Fibroblast of upper back skin (primary cell): ENCODE data around the gene LRCH1.
"Not testable (repeated sequence)": the region's sequence is repeated elsewhere in the genome, so short reads cannot be mapped to it uniquely, and the experiment has no call there.

Experiments
- DNase-seq: peaks from one replicate; pipeline ENCODE4 v3.0.0-alpha.2; 2013

Gene LRCH1

GRCh38 chr13:46761174-46761573, 208.2 kb downstream of the LRCH1 start:
- DNase-seq = no peak

- no peak for DNase-seq
Observed at GRCh38 chr13:46761866-46762265, 208.9 kb downstream of the LRCH1 start.

GRCh38 chr13:46769925-46770324, 217.0 kb downstream of the LRCH1 start:
- DNase-seq = not testable (repeated sequence)

- DNase-seq = no peak
Observed at GRCh38 chr13:46771693-46772092, 218.7 kb downstream of the LRCH1 start.

GRCh38 chr13:46773541-46773940, 220.6 kb downstream of the LRCH1 start:
- DNase-seq = no peak

- no peak for DNase-seq
Observed at GRCh38 chr13:46775385-46776107, 222.6 kb downstream of the LRCH1 start.

GRCh38 chr13:46778095-46778494, 225.1 kb downstream of the LRCH1 start:
- peak; percentile 42 for DNase-seq

GRCh38 chr13:46778890-46779289, 225.9 kb downstream of the LRCH1 start:
- DNase-seq = peak; percentile 32

- DNase-seq = no peak
Observed at GRCh38 chr13:46782066-46782465, 229.1 kb downstream of the LRCH1 start.

- DNase-seq = no peak
Observed at GRCh38 chr13:46782691-46783090, 229.7 kb downstream of the LRCH1 start.

GRCh38 chr13:46783504-46783903, 230.5 kb downstream of the LRCH1 start:
- DNase-seq = no peak

GRCh38 chr13:46795321-46795720, 242.4 kb downstream of the LRCH1 start:
- DNase-seq = no peak

GRCh38 chr13:46796129-46796514, 243.2 kb downstream of the LRCH1 start:
- no peak for DNase-seq

GRCh38 chr13:46796515-46797474, 243.8 kb downstream of the LRCH1 start, which contains the start of gene ESD:
ESD (minus strand) TSS chr13:46797161; CDS start chr13:46791413, 5,748 bp downstream.
- peak; percentile 94 for DNase-seq

- DNase-seq = no peak
Observed at GRCh38 chr13:46797501-46798237, 244.7 kb downstream of the LRCH1 start.

- no peak for DNase-seq
Observed at GRCh38 chr13:46799139-46799538, 246.2 kb downstream of the LRCH1 start.

GRCh38 chr13:46801858-46802257, 248.9 kb downstream of the LRCH1 start:
- DNase-seq = no peak
